ENCODE data around the gene IL32.

- no peak for TF ChIP-seq POLR2AphosphoS5 (IDR thresholded peaks at IDR 0.05)
- no peak for TF ChIP-seq CTCF (IDR thresholded peaks at IDR 0.05)
- no peak for TF ChIP-seq EP300 (IDR thresholded peaks at IDR 0.05)
- TF ChIP-seq POLR2A (IDR thresholded peaks at IDR 0.05), result no peak
These were observed 27.1 kb downstream of the IL32 start for GRCh38 chr16:3092501-3092941.
